Amniotic stem cell (primary cell): ENCODE measurements around the gene FBXL2.

Experiments
- DNase-seq: peaks from one replicate; lab custom pipeline; 2025; lab: John Stamatoyannopoulos, UW

Gene FBXL2

GRCh38 chr3:33430061-33430460, 152.8 kb downstream of the FBXL2 start:
- DNase-seq = no peak

- no peak for DNase-seq
Observed at GRCh38 chr3:33430571-33430970, 153.3 kb downstream of the FBXL2 start.

GRCh38 chr3:33433843-33434242, 156.6 kb downstream of the FBXL2 start:
- DNase-seq = no peak
